ENCODE data around the gene ADAM15. TPM values are rescaled to one million over a fixed set of nuclear protein-coding genes. Genes with fewer than 3 reads are reported as not detected.

The ADAM15 gene
- total RNA-seq, 2 experiments from 2014 or later: 73.9 to 76.4 TPM

DNA sequence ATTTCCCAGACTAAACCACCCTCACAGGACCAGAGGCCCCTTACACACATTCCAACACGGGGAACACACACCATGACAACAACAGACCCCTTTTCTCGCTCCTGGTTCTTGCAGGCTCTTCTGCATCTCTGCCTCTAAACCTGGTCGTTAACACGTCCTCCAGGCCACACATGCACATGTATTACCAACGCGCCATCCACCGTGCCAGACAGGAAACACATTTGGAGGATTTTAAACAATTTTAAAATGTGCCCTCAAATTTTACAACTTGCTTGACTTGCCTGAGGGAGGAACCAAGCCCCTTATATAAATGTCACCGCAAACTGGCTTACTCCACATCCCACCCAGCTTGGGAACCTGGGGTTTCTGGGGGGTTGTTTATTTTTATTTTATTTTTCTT, 59.7 kb downstream of the ADAM15 start:
- Mint-ChIP-seq H3K4me1 (no peaks in the 10 kb centered on the region), H3K36me3 (ENCODE audit: low read depth) (no peaks in the 10 kb centered on the region), H3K27me3 (peaks cover 18% of the 10 kb centered on the region), H3K27ac (no peak overlapping the region), H3K4me3 (no peak overlapping the region), H3K9me3 (no peaks in the 10 kb centered on the region)
- POLR2A ChIA-PET: no interaction called here
- DNase-seq: no peak
- CTCF ChIA-PET: no interaction called here

Other genes with a start within 250 kb of the ADAM15 start
- under 1 TPM in 1 of 2 experiments, not detected in 1; 0.10 TPM for gene KCNN3, start 181.0 kb upstream of the ADAM15 start, total RNA-seq
- gene PMVK, start 114.6 kb upstream of the ADAM15 start, total RNA-seq: 10 to 100 TPM; 40.7 to 41.8 TPM
- gene PBXIP1, start 95.2 kb upstream of the ADAM15 start, total RNA-seq: 100 to 1,000 TPM; 169 TPM
- 10 to 100 TPM; 48.7 to 49.7 TPM for gene PYGO2, start 89.5 kb upstream of the ADAM15 start, total RNA-seq
- 10 to 100 TPM; 80.7 to 80.8 TPM for gene SHC1, start 80.6 kb upstream of the ADAM15 start, total RNA-seq
- 100 to 1,000 TPM; 151 to 162 TPM for gene CKS1B, start 76.6 kb upstream of the ADAM15 start, total RNA-seq
- gene FLAD1, start 68.0 kb upstream of the ADAM15 start, total RNA-seq: 10 to 100 TPM; 34.7 to 35.1 TPM
- gene LENEP, start 57.7 kb upstream of the ADAM15 start, total RNA-seq: 1 to 10 TPM in 1 of 2 experiments, under 1 TPM in 1; 0.35 to 1.2 TPM
- 100 to 1,000 TPM; 151 to 152 TPM for gene ZBTB7B, start 48.5 kb upstream of the ADAM15 start, total RNA-seq
- gene DCST2, start 17.5 kb upstream of the ADAM15 start, total RNA-seq: under 1 TPM; 0.18 to 0.40 TPM
- not detected for gene DCST1, start 17.5 kb upstream of the ADAM15 start, total RNA-seq
- 1 to 10 TPM; 6.6 to 8.5 TPM for gene EFNA4, start 12.4 kb downstream of the ADAM15 start, total RNA-seq
- 1 to 10 TPM; 3.9 to 4.9 TPM for gene EFNA3, start 27.5 kb downstream of the ADAM15 start, total RNA-seq
- not detected for gene EFNA1, start 76.6 kb downstream of the ADAM15 start, total RNA-seq
- 10 to 100 TPM; 50.4 to 52.6 TPM for gene SLC50A1, start 84.5 kb downstream of the ADAM15 start, total RNA-seq
- gene DPM3, start 89.2 kb downstream of the ADAM15 start, total RNA-seq: 10 to 100 TPM; 80.2 to 80.6 TPM
- 100 to 1,000 TPM; 203 to 224 TPM for gene KRTCAP2, start 122.0 kb downstream of the ADAM15 start, total RNA-seq
- gene TRIM46, start 122.5 kb downstream of the ADAM15 start, total RNA-seq: 10 to 100 TPM; 17.8 to 18.3 TPM
- gene THBS3, start 156.6 kb downstream of the ADAM15 start, total RNA-seq: 10 to 100 TPM; 30.7 to 32.3 TPM
- 10 to 100 TPM; 41.2 to 43.1 TPM for gene MTX1, start 157.4 kb downstream of the ADAM15 start, total RNA-seq
- 10 to 100 TPM; 26.3 to 27.3 TPM for gene ENTREP3, start 204.2 kb downstream of the ADAM15 start, total RNA-seq
- gene SCAMP3, start 211.0 kb downstream of the ADAM15 start, total RNA-seq: 10 to 100 TPM; 87.5 to 91.9 TPM
- 10 to 100 TPM; 78.0 to 82.0 TPM for gene CLK2, start 222.2 kb downstream of the ADAM15 start, total RNA-seq
- gene HCN3, start 226.1 kb downstream of the ADAM15 start, total RNA-seq: 1 to 10 TPM; 3.7 to 4.9 TPM